ENCODE results near the gene ACSL5. TPM values are rescaled to one million over a fixed set of nuclear protein-coding genes. Genes with fewer than 3 reads are reported as not detected.

Gene ACSL5
- total RNA-seq, 1 donor from 2014 or later = not detected

- H3K4me2 ChIP-seq = peak overlapping the region; percentile 99
- no peaks in the 10 kb centered on the region for H3K36me3 ChIP-seq
- Mint-ChIP-seq H3K4me3 (peak overlapping the region; percentile 93), H3K9me3 (no peaks in the 10 kb centered on the region), H3K4me1 (peaks cover 11% of the 10 kb centered on the region), H3K27ac (peak overlapping the region; percentile 99), H3K36me3 (peaks cover 1% of the 10 kb centered on the region), H3K27me3 (ENCODE audit: insufficient read depth, low read depth) (no peaks in the 10 kb centered on the region)
- peaks cover 68% of the 10 kb centered on the region for H3K79me2 ChIP-seq (ENCODE audit: low read depth)
- H3K4me3 ChIP-seq = peak overlapping the region; percentile 99
- DNase-seq (ENCODE audit: low spot score) = no peak
- H3K9ac ChIP-seq = peak overlapping the region; percentile 97
- no peaks in the 10 kb centered on the region for H4K20me1 ChIP-seq (ENCODE audit: low read depth)
- H3K9me3 ChIP-seq (ENCODE audit: low read depth) = no peaks in the 10 kb centered on the region
- no peaks in the 10 kb centered on the region for H3K27me3 ChIP-seq
- TF ChIP-seq EZH2phosphoT487 (IDR thresholded peaks at IDR 0.05) (no peak), EZH2 (IDR thresholded peaks at IDR 0.05) (no peak), CTCF (IDR thresholded peaks at IDR 0.05) (no peak)
- peak overlapping the region; percentile 100 for H2AFZ ChIP-seq (replicated peaks)
- H3K4me1 ChIP-seq = peaks cover 15% of the 10 kb centered on the region
- no peaks in the 10 kb centered on the region for H3F3A ChIP-seq (ENCODE audit: low read depth)
- H3K27ac ChIP-seq = no peak overlapping the region
These were observed 72.3 kb downstream of the ACSL5 start for GRCh38 chr10:112446055-112446854.

- peak within 1 kb of the TSS; percentile 97 for H3K9ac ChIP-seq
- H3F3A ChIP-seq (ENCODE audit: low read depth) = no peaks in the 10 kb centered on the region
- H3K36me3 Mint-ChIP-seq = no peaks in the 10 kb centered on the region
- peak within 1 kb of the TSS; percentile 99 for H3K4me3 ChIP-seq
- H3K27ac Mint-ChIP-seq = peak within 1 kb of the TSS; percentile 99
- H3K4me3 Mint-ChIP-seq = peak within 1 kb of the TSS; percentile 93
- H2AFZ ChIP-seq (replicated peaks) = peak within 1 kb of the TSS; percentile 100
- H3K4me1 ChIP-seq = peaks cover 15% of the 10 kb centered on the region
- no peaks in the 10 kb centered on the region for H3K27me3 Mint-ChIP-seq (ENCODE audit: insufficient read depth, low read depth)
- H3K27me3 ChIP-seq = no peaks in the 10 kb centered on the region
- peaks cover 11% of the 10 kb centered on the region for H3K4me1 Mint-ChIP-seq
- peaks cover 75% of the 10 kb centered on the region for H3K79me2 ChIP-seq (ENCODE audit: low read depth)
- TF ChIP-seq CTCF (IDR thresholded peaks at IDR 0.05) (no peak), EZH2 (IDR thresholded peaks at IDR 0.05) (peak; percentile 62), EZH2phosphoT487 (IDR thresholded peaks at IDR 0.05) (no peak)
- peak within 1 kb of the TSS; percentile 92 for H3K27ac ChIP-seq
- peak within 1 kb of the TSS; percentile 99 for H3K4me2 ChIP-seq
- peak; percentile 91 for DNase-seq (ENCODE audit: low spot score)
- no peaks in the 10 kb centered on the region for H3K9me3 Mint-ChIP-seq
- H4K20me1 ChIP-seq (ENCODE audit: low read depth) = no peaks in the 10 kb centered on the region
- no peaks in the 10 kb centered on the region for H3K9me3 ChIP-seq (ENCODE audit: low read depth)
- H3K36me3 ChIP-seq = no peaks in the 10 kb centered on the region
These were observed 73.1 kb downstream of the ACSL5 start, which contains the start of the genes VTI1A and ZDHHC6 for GRCh38 chr10:112446855-112447619. TSS of gene VTI1A (plus strand) at chr10:112447215. CDS start at chr10:112447374, 159 bp downstream. TSS of gene ZDHHC6 (minus strand) at chr10:112446914. CDS start at chr10:112445436, 1,478 bp downstream.

- Mint-ChIP-seq H3K27me3 (ENCODE audit: insufficient read depth, low read depth) (no peaks in the 10 kb centered on the region), H3K4me1 (peaks cover 11% of the 10 kb centered on the region), H3K27ac (peak overlapping the region; percentile 99), H3K36me3 (no peaks in the 10 kb centered on the region), H3K9me3 (no peaks in the 10 kb centered on the region), H3K4me3 (peak overlapping the region; percentile 93)
- peak overlapping the region; percentile 97 for H3K9ac ChIP-seq
- peak overlapping the region; percentile 99 for H3K4me2 ChIP-seq
- peaks cover 15% of the 10 kb centered on the region for H3K4me1 ChIP-seq
- no peak for DNase-seq (ENCODE audit: low spot score)
- H2AFZ ChIP-seq (replicated peaks) = peak overlapping the region; percentile 100
- peaks cover 78% of the 10 kb centered on the region for H3K79me2 ChIP-seq (ENCODE audit: low read depth)
- no peaks in the 10 kb centered on the region for H3F3A ChIP-seq (ENCODE audit: low read depth)
- TF ChIP-seq CTCF (IDR thresholded peaks at IDR 0.05) (no peak), EZH2phosphoT487 (IDR thresholded peaks at IDR 0.05) (no peak), EZH2 (IDR thresholded peaks at IDR 0.05) (no peak)
- no peaks in the 10 kb centered on the region for H4K20me1 ChIP-seq (ENCODE audit: low read depth)
- H3K27me3 ChIP-seq = no peaks in the 10 kb centered on the region
- H3K4me3 ChIP-seq = peak overlapping the region; percentile 99
- no peaks in the 10 kb centered on the region for H3K9me3 ChIP-seq (ENCODE audit: low read depth)
- no peaks in the 10 kb centered on the region for H3K36me3 ChIP-seq
- no peak overlapping the region for H3K27ac ChIP-seq
These were observed 73.7 kb downstream of the ACSL5 start for GRCh38 chr10:112447620-112447928.

Measured in neural progenitor cell (in vitro differentiated cells).